ENCODE measurements around the gene SIAH1. TPM values are rescaled to one million over a fixed set of nuclear protein-coding genes. Genes with fewer than 3 reads are reported as not detected.
"Not testable (repeated sequence)": the region's sequence is repeated elsewhere in the genome, so short reads cannot be mapped to it uniquely, and the experiment has no call there.

SIAH1 gene
- total RNA-seq, 2 experiments from 2014 or later = 13.7 to 14.6 TPM

DNA sequence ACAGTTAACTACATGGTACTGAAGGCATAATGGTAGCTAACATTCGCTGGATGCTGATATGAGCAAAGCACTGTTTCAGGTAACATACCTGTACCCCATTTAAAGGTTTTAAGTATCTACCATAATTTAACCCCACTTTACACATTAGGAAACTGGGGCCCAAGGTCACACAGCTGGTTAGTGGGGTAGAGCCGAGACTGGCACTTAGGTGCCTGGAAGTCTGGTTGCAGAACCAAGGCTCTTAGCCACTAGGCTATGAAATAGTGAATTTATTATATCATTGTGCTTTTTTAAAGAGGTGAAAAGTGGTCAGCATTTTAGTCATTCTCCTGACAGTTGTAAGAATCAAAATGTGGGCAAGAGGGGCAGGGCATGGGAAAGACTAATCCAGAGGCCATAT is 25.2 kb downstream of the SIAH1 start:
- Mint-ChIP-seq H3K27ac (no peak overlapping the region), H3K4me1 (ENCODE audit: low read depth) (peaks cover 28% of the 10 kb centered on the region), H3K9me3 (no peaks in the 10 kb centered on the region), H3K4me3 (no peak overlapping the region), H3K36me3 (ENCODE audit: low read depth) (peaks cover 13% of the 10 kb centered on the region), H3K27me3 (ENCODE audit: low read depth) (no peaks in the 10 kb centered on the region)
- CTCF ChIA-PET = interaction anchor here (1.2 to 3.6 kb wide), 4 partner anchors 9 to 270 kb away, joined by 3 to 13 read pairs (median 4); no protein-coding TSS in a partner anchor
- no peak for DNase-seq
- intact Hi-C loops (cut with micrococcal nuclease) = loop anchor here (10.0 kb wide), 1 partner anchor 1975 kb away; no protein-coding TSS in a partner anchor

DNA sequence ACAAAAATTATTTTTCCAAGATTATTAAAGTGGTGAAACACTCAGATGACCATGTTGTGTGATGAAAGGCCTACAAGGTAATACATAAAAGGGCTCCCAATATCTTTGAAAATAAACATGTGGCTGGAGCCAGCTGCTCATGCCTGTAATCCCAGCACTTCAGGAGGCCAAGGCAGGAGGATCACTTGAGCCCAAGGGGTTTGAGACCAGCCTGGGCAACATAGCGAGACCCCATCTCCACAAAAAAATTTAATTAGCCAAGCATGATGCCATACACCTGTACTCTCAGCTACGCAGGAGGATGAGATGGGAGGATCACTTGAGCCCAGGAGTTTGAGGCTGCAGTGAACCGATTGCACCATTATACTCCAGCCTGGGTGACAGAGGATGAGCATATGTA is 26.8 kb downstream of the SIAH1 start:
- H3K27ac Mint-ChIP-seq = no peak overlapping the region
- no peak overlapping the region for H3K4me3 Mint-ChIP-seq
- H3K9me3 Mint-ChIP-seq = no peaks in the 10 kb centered on the region
- intact Hi-C loops (cut with micrococcal nuclease) = no loop called here
- CTCF ChIA-PET = interaction anchor here (3.4 kb wide), 1 partner anchor 265 kb away, joined by 19 read pairs; no protein-coding TSS in a partner anchor
- H3K27me3 Mint-ChIP-seq (ENCODE audit: low read depth) = no peaks in the 10 kb centered on the region
- DNase-seq = no peak
- peaks cover 23% of the 10 kb centered on the region for H3K36me3 Mint-ChIP-seq (ENCODE audit: low read depth)
- peaks cover 33% of the 10 kb centered on the region for H3K4me1 Mint-ChIP-seq (ENCODE audit: low read depth)

DNA sequence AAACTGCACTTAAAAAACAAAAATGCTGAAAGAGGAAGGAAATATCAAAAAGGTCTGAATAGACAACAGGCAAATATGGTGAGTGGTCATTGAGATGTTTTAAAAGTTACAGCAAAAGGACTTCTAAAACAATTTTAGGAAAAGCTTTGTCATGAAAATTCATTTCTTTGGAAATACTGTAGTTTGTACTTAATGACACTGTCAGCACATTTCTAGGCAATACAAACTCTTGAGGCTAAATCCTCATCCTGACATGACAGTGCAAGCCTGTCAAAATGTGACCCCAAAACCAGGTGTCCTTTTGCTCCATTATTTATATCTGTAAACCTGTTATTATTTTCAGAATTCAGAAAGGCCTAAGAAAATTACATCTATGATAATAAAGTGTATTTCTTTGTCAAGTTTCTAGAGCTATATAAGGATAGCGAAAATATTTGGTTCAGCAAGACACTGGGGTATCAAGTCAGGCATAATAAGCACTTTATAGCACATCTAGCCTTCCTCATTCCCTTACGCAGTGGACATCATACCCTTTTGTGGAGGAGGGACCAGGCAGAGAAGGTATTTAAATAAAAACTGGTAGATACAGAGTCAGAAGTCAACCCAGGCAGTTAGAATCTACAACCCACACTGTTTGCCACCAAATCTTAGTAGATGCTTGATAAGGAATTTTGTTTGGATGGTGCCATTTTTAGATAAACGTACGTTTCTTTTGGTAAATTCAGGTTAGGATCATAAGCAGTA is 28.4 kb downstream of the SIAH1 start:
- DNase-seq = no peak
- H3K4me3 Mint-ChIP-seq = no peak overlapping the region
- H3K4me1 Mint-ChIP-seq (ENCODE audit: low read depth) = peaks cover 29% of the 10 kb centered on the region
- no peaks in the 10 kb centered on the region for H3K9me3 Mint-ChIP-seq
- peaks cover 20% of the 10 kb centered on the region for H3K36me3 Mint-ChIP-seq (ENCODE audit: low read depth)
- CTCF ChIA-PET = interaction anchor here (0.7 to 3.4 kb wide), 5 partner anchors 170 to 271 kb away, joined by 3 to 19 read pairs (median 5); no protein-coding TSS in a partner anchor
- no peaks in the 10 kb centered on the region for H3K27me3 Mint-ChIP-seq (ENCODE audit: low read depth)
- peak overlapping the region; percentile 59 for H3K27ac Mint-ChIP-seq
- intact Hi-C loops (cut with micrococcal nuclease) = no loop called here

DNA sequence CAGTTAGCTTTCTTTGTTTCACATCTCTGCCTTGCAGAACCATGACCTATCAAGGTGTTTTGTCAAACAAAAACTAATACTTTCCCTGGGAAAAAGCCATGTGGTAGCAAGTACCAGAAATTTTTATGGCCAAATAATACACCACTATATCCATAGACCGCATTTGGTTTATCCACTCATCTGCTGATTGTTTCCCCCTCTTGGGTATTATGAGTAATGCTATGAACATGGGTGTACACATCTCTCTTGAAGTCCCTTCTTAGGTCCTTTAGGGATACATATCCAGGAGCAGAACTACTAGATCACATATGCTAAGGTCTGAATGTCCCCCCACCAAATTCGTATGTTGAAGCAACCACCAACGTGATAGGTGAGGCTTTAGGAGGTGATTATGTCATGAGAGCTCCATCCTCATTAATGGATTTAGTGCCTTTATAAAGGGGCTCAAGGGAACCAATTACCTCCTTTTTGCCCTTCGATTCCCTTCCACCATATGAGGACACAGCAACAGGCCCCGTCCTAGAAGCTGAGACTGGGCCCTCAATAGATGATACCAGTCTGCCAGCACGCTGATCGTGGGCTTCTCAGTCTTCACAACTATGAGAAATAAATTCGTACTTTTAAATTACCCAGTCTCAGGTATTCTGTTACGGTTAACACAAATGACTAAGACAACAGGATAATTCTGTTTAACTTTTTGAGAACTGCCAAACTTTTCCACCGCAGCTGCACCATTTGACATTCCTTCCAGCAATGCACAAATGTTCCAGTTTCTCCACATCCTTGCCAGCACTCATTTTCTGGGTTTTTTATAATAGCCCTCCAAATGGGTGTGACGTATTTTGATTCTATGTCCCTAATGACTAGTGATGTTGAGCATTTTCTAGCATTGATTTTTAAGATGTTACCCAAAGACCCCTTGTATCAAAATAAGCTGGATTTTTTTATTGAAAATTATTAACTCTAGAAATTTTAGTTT is 30.0 kb downstream of the SIAH1 start:
- no peaks in the 10 kb centered on the region for H3K9me3 Mint-ChIP-seq
- intact Hi-C loops (cut with micrococcal nuclease) = no loop called here
- CTCF ChIA-PET = interaction anchor here (0.6 to 3.4 kb wide), 15 partner anchors 11 to 1793 kb away, joined by 3 to 34 read pairs (median 4); no protein-coding TSS in a partner anchor
- no peak overlapping the region for H3K27ac Mint-ChIP-seq
- no peaks in the 10 kb centered on the region for H3K27me3 Mint-ChIP-seq (ENCODE audit: low read depth)
- H3K4me3 Mint-ChIP-seq = no peak overlapping the region
- peaks cover 25% of the 10 kb centered on the region for H3K36me3 Mint-ChIP-seq (ENCODE audit: low read depth)
- H3K4me1 Mint-ChIP-seq (ENCODE audit: low read depth) = peaks cover 18% of the 10 kb centered on the region
- no peak for DNase-seq

DNA sequence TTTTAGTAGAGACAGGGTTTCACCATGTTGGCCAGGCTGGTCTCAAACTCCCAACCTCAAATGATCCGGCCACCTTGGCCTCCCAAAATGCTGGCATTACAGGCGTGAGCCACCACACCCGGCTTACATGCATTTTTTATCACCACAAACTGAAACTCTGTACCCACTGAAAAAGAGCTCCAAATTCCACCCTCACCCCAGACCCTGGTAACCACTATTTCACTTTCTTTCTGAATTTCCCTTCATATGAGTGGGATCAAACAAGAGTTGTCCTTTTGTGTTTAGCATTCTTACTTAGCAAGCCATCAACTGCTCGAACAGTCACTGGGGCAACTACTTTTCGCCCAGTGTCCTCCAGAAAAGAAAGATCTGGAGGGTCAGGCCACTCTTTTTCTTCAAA is 30.8 kb downstream of the SIAH1 start:
- intact Hi-C loops (cut with micrococcal nuclease); H3K4me3 Mint-ChIP-seq; H3K27ac Mint-ChIP-seq; H3K9me3 Mint-ChIP-seq; H3K27me3 Mint-ChIP-seq (ENCODE audit: low read depth); DNase-seq: not testable (repeated sequence)
- peaks cover 18% of the 10 kb centered on the region for H3K4me1 Mint-ChIP-seq (ENCODE audit: low read depth)
- H3K36me3 Mint-ChIP-seq (ENCODE audit: low read depth) = peaks cover 26% of the 10 kb centered on the region
- CTCF ChIA-PET = interaction anchor here (0.6 to 3.3 kb wide), 15 partner anchors 9 to 1792 kb away, joined by 3 to 34 read pairs (median 3); no protein-coding TSS in a partner anchor

DNA sequence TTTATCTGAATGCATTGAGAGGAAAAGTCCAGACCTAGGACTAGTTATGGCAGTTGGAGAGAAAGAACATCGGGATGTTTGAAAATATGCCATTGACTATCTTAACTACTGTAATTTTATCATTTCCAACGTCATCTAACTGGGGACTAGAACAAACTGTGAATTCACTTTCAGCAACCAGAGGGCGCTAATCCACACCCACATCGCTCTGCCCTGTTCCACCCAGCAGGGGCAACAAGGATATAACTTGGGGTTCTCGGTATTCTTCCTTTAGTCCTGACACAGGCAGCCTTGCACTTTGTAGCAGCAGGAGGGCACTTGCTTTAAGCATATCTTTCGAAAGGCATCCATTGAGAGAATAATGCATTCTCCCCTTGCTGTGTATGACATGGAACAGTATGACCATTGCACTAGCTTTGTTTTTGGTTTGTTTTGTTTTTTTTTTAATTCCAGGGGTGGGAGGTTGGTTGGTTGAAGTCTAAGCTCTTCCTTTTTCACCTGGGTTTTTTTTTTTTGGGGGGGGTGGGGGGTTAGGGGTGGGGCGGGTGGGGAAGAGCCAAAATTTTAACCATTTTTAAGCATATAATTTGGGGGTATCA is 31.5 kb downstream of the SIAH1 start:
- CTCF ChIA-PET = interaction anchor here (0.6 to 3.3 kb wide), 12 partner anchors 8 to 384 kb away, joined by 3 to 34 read pairs (median 3); no protein-coding TSS in a partner anchor
- Mint-ChIP-seq H3K27ac (peak overlapping the region; percentile 54), H3K36me3 (ENCODE audit: low read depth) (peaks cover 29% of the 10 kb centered on the region), H3K4me3 (no peak overlapping the region), H3K4me1 (ENCODE audit: low read depth) (peaks cover 18% of the 10 kb centered on the region), H3K9me3 (no peaks in the 10 kb centered on the region), H3K27me3 (ENCODE audit: low read depth) (no peaks in the 10 kb centered on the region)
- intact Hi-C loops (cut with micrococcal nuclease) = loop anchor here (1.0 kb wide), 5 partner anchors 32 to 277 kb away; partner anchors contain the start of gene SIAH1
- DNase-seq = peak; percentile 79

DNA sequence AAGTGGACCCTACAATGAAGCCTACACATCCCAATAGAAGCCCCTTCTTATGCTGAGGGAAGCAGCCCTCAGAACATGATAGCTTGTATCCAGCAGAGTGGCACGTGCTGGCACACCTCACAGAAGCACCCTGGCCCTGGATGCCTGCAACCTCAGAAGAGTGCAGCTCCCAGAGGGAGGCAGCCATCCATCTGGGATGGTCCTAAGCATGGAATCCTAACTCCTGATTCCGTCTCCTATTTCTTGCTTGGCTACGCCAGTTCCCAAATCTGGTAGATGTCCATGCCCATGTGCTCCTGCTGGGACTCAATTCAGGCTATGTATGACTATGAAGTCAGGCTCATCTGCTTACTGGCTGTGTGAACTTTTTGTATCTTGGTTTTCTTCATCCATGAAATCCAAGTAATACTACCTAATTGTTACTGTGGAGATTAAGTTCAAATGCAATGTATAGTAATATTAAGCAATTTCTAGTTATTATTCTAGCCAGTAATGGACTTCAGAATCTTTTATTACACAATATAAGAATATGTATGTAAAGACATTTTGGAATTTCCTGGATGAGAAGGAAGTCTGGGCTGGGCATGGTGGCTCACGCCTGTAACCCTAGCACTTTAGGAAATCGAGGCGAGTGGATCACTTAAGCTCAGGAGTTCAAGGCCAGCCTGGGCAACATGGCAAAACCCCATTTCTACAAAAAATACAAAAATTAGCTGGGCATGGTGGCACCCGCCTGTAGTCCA is 32.4 kb downstream of the SIAH1 start:
- H3K27ac Mint-ChIP-seq = peak overlapping the region; percentile 24
- DNase-seq = no peak
- intact Hi-C loops (cut with micrococcal nuclease) = loop anchor here (1.0 kb wide), 5 partner anchors 32 to 277 kb away; partner anchors contain the start of gene SIAH1
- H3K4me3 Mint-ChIP-seq = no peak overlapping the region
- CTCF ChIA-PET = interaction anchor here (0.6 to 3.3 kb wide), 6 partner anchors 13 to 277 kb away, joined by 3 to 34 read pairs (median 4); no protein-coding TSS in a partner anchor
- peaks cover 18% of the 10 kb centered on the region for H3K4me1 Mint-ChIP-seq (ENCODE audit: low read depth)
- no peaks in the 10 kb centered on the region for H3K27me3 Mint-ChIP-seq (ENCODE audit: low read depth)
- H3K36me3 Mint-ChIP-seq (ENCODE audit: low read depth) = peaks cover 28% of the 10 kb centered on the region
- H3K9me3 Mint-ChIP-seq = no peaks in the 10 kb centered on the region

DNA sequence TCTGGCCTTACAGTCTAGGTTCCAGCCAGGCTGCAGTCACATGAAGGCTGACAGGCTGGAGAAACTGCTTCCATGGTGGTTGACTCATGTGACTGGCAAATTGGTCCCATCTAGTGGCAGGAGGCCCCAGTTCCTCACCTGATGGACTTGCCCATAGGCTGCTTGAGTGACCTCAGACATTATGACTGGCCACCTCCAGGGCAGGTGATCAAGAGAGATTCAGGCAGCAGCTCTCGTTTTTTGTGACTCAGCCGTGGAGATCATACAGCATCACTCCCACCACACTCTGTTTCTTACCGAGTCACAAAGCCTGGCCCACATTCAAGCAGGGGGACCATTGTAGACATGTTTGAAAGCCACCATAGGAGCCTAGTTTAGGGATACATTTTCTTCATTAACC is 34.5 kb downstream of the SIAH1 start:
- H3K27ac Mint-ChIP-seq = no peak overlapping the region
- peak; percentile 23 for DNase-seq
- no peaks in the 10 kb centered on the region for H3K27me3 Mint-ChIP-seq (ENCODE audit: low read depth)
- no peaks in the 10 kb centered on the region for H3K9me3 Mint-ChIP-seq
- intact Hi-C loops (cut with micrococcal nuclease) = no loop called here
- peaks cover 29% of the 10 kb centered on the region for H3K4me1 Mint-ChIP-seq (ENCODE audit: low read depth)
- no peak overlapping the region for H3K4me3 Mint-ChIP-seq
- CTCF ChIA-PET = interaction anchor here (0.8 to 1.3 kb wide), 4 partner anchors 33 to 279 kb away, joined by 4 to 10 read pairs (median 5); no protein-coding TSS in a partner anchor
- peaks cover 28% of the 10 kb centered on the region for H3K36me3 Mint-ChIP-seq (ENCODE audit: low read depth)

DNA sequence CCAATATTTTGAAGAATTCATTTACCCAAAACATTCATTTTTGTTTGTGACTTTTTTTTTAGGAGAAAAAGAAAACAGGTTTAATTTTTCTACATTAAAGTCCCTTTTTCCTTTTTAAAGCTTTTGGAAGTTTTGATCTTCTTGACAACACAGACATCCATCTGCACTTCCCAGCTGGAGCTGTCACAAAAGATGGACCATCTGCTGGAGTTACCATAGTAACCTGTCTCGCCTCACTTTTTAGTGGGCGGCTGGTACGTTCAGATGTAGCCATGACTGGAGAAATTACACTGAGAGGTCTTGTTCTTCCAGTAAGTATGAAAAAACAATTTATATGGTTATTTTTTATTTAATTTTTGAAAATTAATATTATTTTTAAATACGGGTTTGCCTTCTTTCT is 37.2 kb downstream of the SIAH1 start:
- Mint-ChIP-seq H3K27ac (no peak overlapping the region), H3K9me3 (no peaks in the 10 kb centered on the region), H3K27me3 (ENCODE audit: low read depth) (no peaks in the 10 kb centered on the region), H3K4me3 (no peak overlapping the region), H3K4me1 (ENCODE audit: low read depth) (peaks cover 11% of the 10 kb centered on the region), H3K36me3 (ENCODE audit: low read depth) (peaks cover 20% of the 10 kb centered on the region)
- CTCF ChIA-PET = interaction anchor here (1.2 kb wide), 1 partner anchor 276 kb away, joined by 4 read pairs; no protein-coding TSS in a partner anchor
- intact Hi-C loops (cut with micrococcal nuclease) = no loop called here
- DNase-seq = no peak

DNA sequence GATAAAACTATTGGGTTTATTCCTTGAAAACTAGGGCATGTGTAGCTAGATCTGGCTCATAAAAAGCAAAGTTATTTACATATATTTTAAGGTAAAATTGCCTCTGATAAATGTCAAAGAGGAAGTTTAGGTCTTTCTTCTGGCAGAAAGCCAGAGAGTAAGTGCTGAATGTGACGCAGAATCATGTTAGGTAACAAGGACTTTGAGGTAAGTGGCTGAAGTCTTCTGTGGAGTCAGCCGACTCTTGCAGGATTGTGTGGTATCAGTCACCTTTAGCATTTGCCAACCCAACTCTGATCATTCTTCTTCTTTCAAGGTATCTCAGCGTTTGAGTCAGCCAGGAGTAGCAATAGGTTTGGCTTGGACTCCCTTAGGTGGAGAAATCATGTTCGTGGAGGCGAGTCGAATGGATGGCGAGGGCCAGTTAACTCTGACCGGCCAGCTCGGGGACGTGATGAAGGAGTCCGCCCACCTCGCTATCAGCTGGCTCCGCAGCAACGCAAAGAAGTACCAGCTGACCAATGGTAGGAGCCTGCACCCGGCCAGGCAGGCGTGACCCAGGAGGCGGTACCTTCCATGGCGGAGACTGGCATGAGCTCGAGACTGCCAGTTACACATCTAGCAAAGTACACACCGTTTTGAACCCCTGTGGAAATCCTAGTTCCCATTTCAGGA is 37.9 kb downstream of the SIAH1 start:
- no peaks in the 10 kb centered on the region for H3K27me3 Mint-ChIP-seq (ENCODE audit: low read depth)
- H3K9me3 Mint-ChIP-seq = no peaks in the 10 kb centered on the region
- peak overlapping the region; percentile 9 for H3K27ac Mint-ChIP-seq
- intact Hi-C loops (cut with micrococcal nuclease) = no loop called here
- CTCF ChIA-PET = interaction anchor here (0.6 to 2.6 kb wide), 4 partner anchors 47 to 1441 kb away, joined by 4 to 8 read pairs (median 4); no protein-coding TSS in a partner anchor
- H3K36me3 Mint-ChIP-seq (ENCODE audit: low read depth) = peaks cover 25% of the 10 kb centered on the region
- DNase-seq = no peak
- no peak overlapping the region for H3K4me3 Mint-ChIP-seq
- H3K4me1 Mint-ChIP-seq (ENCODE audit: low read depth) = peaks cover 11% of the 10 kb centered on the region

DNA sequence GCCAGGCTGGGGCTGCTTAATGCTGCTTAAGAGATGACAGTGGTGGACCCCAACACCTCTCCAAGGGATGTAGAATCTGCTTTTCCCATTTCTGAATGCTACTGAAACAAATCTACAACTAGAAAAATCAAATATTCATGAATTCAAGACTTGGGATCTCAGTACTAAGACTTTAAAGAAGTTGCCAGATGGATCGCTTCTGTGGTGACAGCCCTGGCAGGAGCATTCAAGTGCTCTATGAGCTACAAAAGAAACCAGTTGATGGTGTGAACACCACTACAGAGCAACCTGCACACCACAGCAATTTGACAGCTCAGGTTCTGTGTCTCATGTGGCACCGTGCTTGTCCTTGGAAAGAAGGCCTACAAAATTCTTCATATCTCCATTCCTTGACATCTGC is 42.6 kb downstream of the SIAH1 start:
- Mint-ChIP-seq H3K4me1 (ENCODE audit: low read depth) (peaks cover 19% of the 10 kb centered on the region), H3K27ac (no peak overlapping the region), H3K4me3 (no peak overlapping the region), H3K36me3 (ENCODE audit: low read depth) (peaks cover 29% of the 10 kb centered on the region), H3K27me3 (ENCODE audit: low read depth) (no peaks in the 10 kb centered on the region), H3K9me3 (no peaks in the 10 kb centered on the region)
- CTCF ChIA-PET = no interaction called here
- intact Hi-C loops (cut with micrococcal nuclease) = no loop called here
- DNase-seq = no peak
